ENCODE results near the gene P2RX3.

- TF ChIP-seq CTCF (IDR thresholded peaks at IDR 0.05; ENCODE audit: low read length) (no peak), EZH2 (IDR thresholded peaks at IDR 0.05; ENCODE audit: borderline replicate concordance, low read length) (no peak)
These were observed 18.0 kb upstream of the P2RX3 start for GRCh38 chr11:57320067-57320718.
